PC-9 (cell line): ENCODE results near the gene JDP2.

Experiments used
- CTCF ChIP-seq: fragments of 200-600 bp; sonication (generic); conservative IDR thresholded peaks from 2 replicates; pipeline ENCODE4 v1.6.1; 2017; ENCODE audit warnings: mixed run types, antibody characterized with exemption, mild to moderate bottlenecking, moderate library complexity
- EZH2 ChIP-seq: fragments of 200-600 bp; sonication (generic); IDR thresholded peaks from 2 replicates; pipeline ENCODE4 v1.8.0; 2017; ENCODE audit warnings: antibody characterized with exemption, low read depth

- TF ChIP-seq CTCF: no peak
- TF ChIP-seq EZH2: no peak
These were observed 16.6 kb upstream of the JDP2 start for GRCh38 chr14:75411214-75411540.
